DMS53 (cell line): ENCODE measurements around the gene ENPP6.

Experiments
- DNase-seq: peaks from one replicate; lab custom pipeline; 2025; lab: John Stamatoyannopoulos, UW

The ENPP6 gene

GRCh38 chr4:184217634-184218033, at the start of gene ENPP6:
ENPP6 (minus strand) TSS chr4:184217873; CDS start chr4:184217819, 54 bp downstream.
- DNase-seq = no peak

GRCh38 chr4:184267206-184267608, 49.5 kb upstream of the ENPP6 start:
- peak; percentile 43 for DNase-seq

- peak; percentile 95 for DNase-seq
Measured at GRCh38 chr4:184265546-184266351, 48.1 kb upstream of the ENPP6 start.

GRCh38 chr4:184263910-184264732, 46.4 kb upstream of the ENPP6 start:
- DNase-seq = peak; percentile 95

GRCh38 chr4:184263461-184263860, 45.8 kb upstream of the ENPP6 start:
- DNase-seq = no peak

- DNase-seq = no peak
Measured at GRCh38 chr4:184262901-184263300, 45.2 kb upstream of the ENPP6 start.

GRCh38 chr4:184261246-184261645, 43.6 kb upstream of the ENPP6 start:
- no peak for DNase-seq

GRCh38 chr4:184259866-184260265, 42.2 kb upstream of the ENPP6 start:
- no peak for DNase-seq

GRCh38 chr4:184259081-184259480, 41.4 kb upstream of the ENPP6 start:
- no peak for DNase-seq

GRCh38 chr4:184255871-184256642, 38.4 kb upstream of the ENPP6 start:
- DNase-seq = no peak

- no peak for DNase-seq
Measured at GRCh38 chr4:184255361-184255760, 37.7 kb upstream of the ENPP6 start.

GRCh38 chr4:184253072-184253420, 35.4 kb upstream of the ENPP6 start:
- DNase-seq = no peak

- DNase-seq = no peak
Measured at GRCh38 chr4:184252136-184253071, 34.7 kb upstream of the ENPP6 start.

- no peak for DNase-seq
Measured at GRCh38 chr4:184251670-184251980, 34.0 kb upstream of the ENPP6 start.

- DNase-seq = peak; percentile 82
Measured at GRCh38 chr4:184250795-184251669, 33.4 kb upstream of the ENPP6 start.

- DNase-seq = no peak
Measured at GRCh38 chr4:184248216-184248615, 30.5 kb upstream of the ENPP6 start.

- no peak for DNase-seq
Measured at GRCh38 chr4:184247421-184247820, 29.7 kb upstream of the ENPP6 start.

GRCh38 chr4:184246426-184246825, 28.8 kb upstream of the ENPP6 start:
- no peak for DNase-seq

- DNase-seq = no peak
Measured at GRCh38 chr4:184238072-184238745, 20.5 kb upstream of the ENPP6 start.

- DNase-seq = peak; percentile 62
Measured at GRCh38 chr4:184237612-184238011, 19.9 kb upstream of the ENPP6 start.
